Endothelial cell of umbilical vein (primary cell): ENCODE results near the gene UTS2B.

Source experiments
- POLR2A ChIP-seq: IDR thresholded peaks from 2 replicates; pipeline ENCODE4 v1.6.1; 2012; ENCODE audit warnings: low read depth, mild to moderate bottlenecking, control low read depth, low read length
- POLR2AphosphoS5 ChIP-seq: IDR thresholded peaks from 2 replicates; pipeline ENCODE4 v1.6.1; 2012; ENCODE audit warnings: low read depth, mild to moderate bottlenecking, control low read depth, low read length, moderate library complexity; ENCODE audit not compliant: insufficient read depth
- TF ChIP-seq, protein P1 (sequence below), 2 donors: IDR thresholded peaks; 1 replicate in 1 of 2; 2 replicates in 1 of 2; pipeline ENCODE4 v1.5.1; 2011; ENCODE audit warnings: low read length in 2 of 2, mild to moderate bottlenecking in 2 of 2, moderate library complexity in 2 of 2, control low read depth in 1 of 2, inconsistent platforms in 1 of 2, low read depth in 1 of 2; ENCODE audit not compliant: insufficient read depth in 1 of 2; ENCODE audit errors: extremely low read depth in 1 of 2
- TF ChIP-seq, protein P2 (sequence below): IDR thresholded peaks from 2 replicates; pipeline ENCODE4 v1.6.1; 2011; ENCODE audit not compliant: insufficient read depth, insufficient read length

DNA sequence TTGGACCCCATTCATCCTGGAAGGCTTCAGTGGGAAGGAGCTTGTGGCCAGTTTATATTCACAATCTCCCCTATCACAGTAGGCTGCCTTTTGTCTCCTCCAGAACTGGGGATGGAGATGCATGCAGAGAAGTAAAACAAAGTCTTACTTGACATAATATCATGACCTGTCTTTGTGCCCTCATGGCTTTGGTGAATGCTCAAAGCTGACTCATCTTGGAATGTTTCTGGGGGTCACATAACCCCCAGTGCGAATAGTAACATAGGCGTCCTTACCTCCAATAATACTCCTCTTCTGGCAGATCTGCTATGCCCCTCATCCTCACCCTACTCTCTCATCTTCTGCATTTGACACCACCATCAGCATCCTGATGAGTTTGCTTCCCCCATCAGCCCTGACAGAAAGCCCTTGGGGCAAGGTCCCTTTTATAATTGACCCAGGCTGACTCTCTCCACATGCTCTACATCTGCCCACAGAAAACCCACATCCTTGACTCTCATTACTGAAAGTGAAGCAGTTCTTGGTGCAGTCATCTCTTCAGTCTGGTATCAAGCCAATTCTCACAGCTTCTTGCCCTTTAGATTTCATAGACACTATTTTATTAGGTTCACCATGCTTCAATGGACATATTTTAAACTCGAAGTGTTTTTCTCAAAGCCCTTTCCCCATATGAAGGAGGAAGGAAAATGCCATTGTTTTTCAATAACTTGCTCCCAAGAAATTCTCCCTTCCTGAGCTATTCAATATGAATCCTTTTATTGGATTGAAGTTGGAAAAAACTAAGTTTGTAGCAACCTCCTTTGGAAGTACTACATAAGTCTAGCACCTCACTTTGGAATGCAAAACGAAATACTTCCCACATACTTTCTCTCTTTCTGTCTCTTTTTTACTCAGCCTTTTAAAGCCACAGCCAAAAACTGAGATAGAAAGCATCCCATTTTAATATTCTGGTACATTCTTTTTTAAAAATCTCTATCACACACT, 94.7 kb downstream of the UTS2B start:
- no peak for TF ChIP-seq POLR2A
- TF ChIP-seq, protein P1, sequence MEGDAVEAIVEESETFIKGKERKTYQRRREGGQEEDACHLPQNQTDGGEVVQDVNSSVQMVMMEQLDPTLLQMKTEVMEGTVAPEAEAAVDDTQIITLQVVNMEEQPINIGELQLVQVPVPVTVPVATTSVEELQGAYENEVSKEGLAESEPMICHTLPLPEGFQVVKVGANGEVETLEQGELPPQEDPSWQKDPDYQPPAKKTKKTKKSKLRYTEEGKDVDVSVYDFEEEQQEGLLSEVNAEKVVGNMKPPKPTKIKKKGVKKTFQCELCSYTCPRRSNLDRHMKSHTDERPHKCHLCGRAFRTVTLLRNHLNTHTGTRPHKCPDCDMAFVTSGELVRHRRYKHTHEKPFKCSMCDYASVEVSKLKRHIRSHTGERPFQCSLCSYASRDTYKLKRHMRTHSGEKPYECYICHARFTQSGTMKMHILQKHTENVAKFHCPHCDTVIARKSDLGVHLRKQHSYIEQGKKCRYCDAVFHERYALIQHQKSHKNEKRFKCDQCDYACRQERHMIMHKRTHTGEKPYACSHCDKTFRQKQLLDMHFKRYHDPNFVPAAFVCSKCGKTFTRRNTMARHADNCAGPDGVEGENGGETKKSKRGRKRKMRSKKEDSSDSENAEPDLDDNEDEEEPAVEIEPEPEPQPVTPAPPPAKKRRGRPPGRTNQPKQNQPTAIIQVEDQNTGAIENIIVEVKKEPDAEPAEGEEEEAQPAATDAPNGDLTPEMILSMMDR (IDR thresholded peaks at IDR 0.05; ENCODE audit: extremely low read depth in 1 of 2, insufficient read depth in 1 of 2, low read depth in 1 of 2, low read length in 2 of 2): no peak
- no peak for TF ChIP-seq POLR2AphosphoS5
- TF ChIP-seq, protein P2, sequence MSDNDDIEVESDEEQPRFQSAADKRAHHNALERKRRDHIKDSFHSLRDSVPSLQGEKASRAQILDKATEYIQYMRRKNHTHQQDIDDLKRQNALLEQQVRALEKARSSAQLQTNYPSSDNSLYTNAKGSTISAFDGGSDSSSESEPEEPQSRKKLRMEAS: no peak
